SU-DHL-6 (cell line): Measurements from ENCODE around the gene TMEM106A.
"Not testable (repeated sequence)": the region's sequence is repeated elsewhere in the genome, so short reads cannot be mapped to it uniquely, and the experiment has no call there.

Experiments
- H2AFZ ChIP-seq: fragments of 200-600 bp; sonication (generic); 2 replicates; pipeline ENCODE4 v1.6.1; 2014; ENCODE audit warnings: low read depth, mild to moderate bottlenecking, moderate library complexity, mixed read lengths, antibody characterized with exemption, low read length; ENCODE audit not compliant: severe bottlenecking
- H3F3A ChIP-seq: fragments of 200-600 bp; shearing (Covaris generic); 2 replicates; pipeline ENCODE4 v1.6.0; 2016; ENCODE audit warnings: antibody characterized with exemption, mild to moderate bottlenecking; ENCODE audit not compliant: insufficient read depth
- H3K27ac ChIP-seq: fragments of 200-600 bp; sonication (generic); 2 replicates; pipeline ENCODE4 v1.5.1; 2016; ENCODE audit warnings: low read depth, mild to moderate bottlenecking, low read length, moderate library complexity, mixed read lengths
- H3K27me3 ChIP-seq: fragments of 200-600 bp; sonication (generic), shearing (Covaris generic); 2 replicates; pipeline ENCODE4 v1.6.0; 2014; ENCODE audit warnings: mild to moderate bottlenecking, low read length
- H3K36me3 ChIP-seq: fragments of 200-600 bp; sonication (generic); 2 replicates; pipeline ENCODE4 v1.6.1; 2014; ENCODE audit warnings: mild to moderate bottlenecking, low read length, mixed read lengths
- H3K4me2 ChIP-seq: fragments of 300-600, 200-600 bp; shearing (Covaris generic), sonication (generic); 2 replicates; pipeline ENCODE4 v1.6.0; 2014; ENCODE audit warnings: low read length, low read depth, mild to moderate bottlenecking; ENCODE audit not compliant: poor library complexity, severe bottlenecking
- H3K4me3 ChIP-seq: fragments of 200-600 bp; sonication (generic); 2 replicates; pipeline ENCODE4 v1.5.1; 2014; ENCODE audit warnings: antibody characterized with exemption, low read length, mild to moderate bottlenecking, mixed read lengths; ENCODE audit not compliant: insufficient read depth, poor library complexity, severe bottlenecking
- H3K79me2 ChIP-seq: fragments of 200-600 bp; sonication (generic); 2 replicates; pipeline ENCODE4 v1.6.1; 2014; ENCODE audit warnings: mild to moderate bottlenecking, low read length, moderate library complexity; ENCODE audit not compliant: insufficient read depth
- H3K9ac ChIP-seq: fragments of 200-600 bp; sonication (generic); 2 replicates; pipeline ENCODE4 v1.7.0; 2014; ENCODE audit warnings: mild to moderate bottlenecking, low read length
- H3K9me2 ChIP-seq: fragments of 200-600 bp; sonication (generic); replicated peaks from 2 replicates; pipeline ENCODE4 v1.6.1; 2014; ENCODE audit warnings: low read length; ENCODE audit not compliant: insufficient read depth
- H3K9me3 ChIP-seq: fragments of 200-600 bp; sonication (generic); 2 replicates; pipeline ENCODE4 v1.6.1; 2014; ENCODE audit warnings: low read length, mixed read lengths; ENCODE audit not compliant: insufficient read depth
- H4K20me1 ChIP-seq: fragments of 200-600 bp; sonication (generic); 2 replicates; pipeline ENCODE4 v1.6.1; 2014; ENCODE audit warnings: low read depth, mild to moderate bottlenecking, antibody characterized with exemption, low read length, moderate library complexity, mixed read lengths
- EZH2phosphoT487 ChIP-seq: fragments of 200-600 bp; sonication (generic), shearing (Covaris generic); conservative IDR thresholded peaks from 2 replicates; pipeline ENCODE4 v1.6.1; 2018; ENCODE audit warnings: mild to moderate bottlenecking, antibody characterized with exemption, low read length, moderate library complexity, mixed read lengths
- TF ChIP-seq, protein P1 (sequence below): fragments of 200-600 bp; sonication (generic); IDR thresholded peaks from one replicate; pipeline ENCODE4 v1.5.1; 2017; ENCODE audit warnings: antibody characterized with exemption, mild to moderate bottlenecking, low read length, moderate library complexity; ENCODE audit not compliant: insufficient read depth, poor library complexity, severe bottlenecking

TMEM106A gene

DNA sequence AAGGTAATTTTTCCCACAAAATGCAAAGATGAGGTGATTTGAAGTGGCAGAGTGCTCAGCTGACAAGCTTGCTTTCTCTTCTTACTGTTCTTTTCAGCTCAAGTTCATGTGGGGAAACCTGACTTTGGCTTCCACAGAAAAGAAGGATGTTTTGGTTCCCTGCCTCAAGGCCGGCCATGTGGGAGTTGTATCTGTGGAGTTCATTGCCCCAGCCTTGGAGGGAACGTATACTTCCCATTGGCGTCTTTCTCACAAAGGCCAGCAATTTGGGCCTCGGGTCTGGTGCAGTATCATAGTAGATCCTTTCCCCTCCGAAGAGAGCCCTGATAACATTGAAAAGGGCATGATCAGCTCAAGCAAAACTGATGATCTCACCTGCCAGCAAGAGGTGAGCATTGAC lies 18.4 kb upstream of the TMEM106A start:
- Histone ChIP-seq H3K4me3 (no peak overlapping the region), H2AFZ (no peak overlapping the region), H3K36me3 (peaks cover 11% of the 10 kb centered on the region; the same call in 1 of the 2 replicates), H3K27ac (no peak overlapping the region), H3K79me2 (no peaks in the 10 kb centered on the region), H3K9me3 (no peaks in the 10 kb centered on the region), H4K20me1 (no peaks in the 10 kb centered on the region), H3F3A (no peaks in the 10 kb centered on the region), H3K27me3 (no peaks in the 10 kb centered on the region), H3K9ac (no peak overlapping the region), H3K4me2 (no peak overlapping the region), H3K9me2 (no peaks in the 10 kb centered on the region)
- no peak for TF ChIP-seq EZH2phosphoT487
- TF ChIP-seq, protein P1, sequence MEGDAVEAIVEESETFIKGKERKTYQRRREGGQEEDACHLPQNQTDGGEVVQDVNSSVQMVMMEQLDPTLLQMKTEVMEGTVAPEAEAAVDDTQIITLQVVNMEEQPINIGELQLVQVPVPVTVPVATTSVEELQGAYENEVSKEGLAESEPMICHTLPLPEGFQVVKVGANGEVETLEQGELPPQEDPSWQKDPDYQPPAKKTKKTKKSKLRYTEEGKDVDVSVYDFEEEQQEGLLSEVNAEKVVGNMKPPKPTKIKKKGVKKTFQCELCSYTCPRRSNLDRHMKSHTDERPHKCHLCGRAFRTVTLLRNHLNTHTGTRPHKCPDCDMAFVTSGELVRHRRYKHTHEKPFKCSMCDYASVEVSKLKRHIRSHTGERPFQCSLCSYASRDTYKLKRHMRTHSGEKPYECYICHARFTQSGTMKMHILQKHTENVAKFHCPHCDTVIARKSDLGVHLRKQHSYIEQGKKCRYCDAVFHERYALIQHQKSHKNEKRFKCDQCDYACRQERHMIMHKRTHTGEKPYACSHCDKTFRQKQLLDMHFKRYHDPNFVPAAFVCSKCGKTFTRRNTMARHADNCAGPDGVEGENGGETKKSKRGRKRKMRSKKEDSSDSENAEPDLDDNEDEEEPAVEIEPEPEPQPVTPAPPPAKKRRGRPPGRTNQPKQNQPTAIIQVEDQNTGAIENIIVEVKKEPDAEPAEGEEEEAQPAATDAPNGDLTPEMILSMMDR: no peak

DNA sequence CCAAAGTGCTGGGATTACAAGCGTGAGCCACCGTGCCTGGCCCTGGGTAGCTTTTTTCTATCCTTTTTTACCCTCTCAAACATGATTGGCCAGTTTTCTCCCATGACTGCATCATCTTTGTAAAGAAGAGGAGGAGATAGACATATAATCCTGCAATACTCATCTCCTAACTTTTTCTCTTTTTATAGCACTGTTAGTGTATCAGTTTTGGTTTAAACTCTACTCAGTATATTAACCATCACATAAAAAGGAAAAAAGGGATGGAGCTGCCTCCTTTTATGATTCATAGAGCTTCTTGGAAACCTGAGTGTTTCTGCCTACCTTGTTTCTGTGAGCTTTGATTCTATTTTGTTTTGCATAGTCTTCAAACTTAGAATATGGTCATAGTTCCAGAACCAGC lies 12.0 kb upstream of the TMEM106A start:
- no peak overlapping the region for H3K27ac ChIP-seq
- no peak for TF ChIP-seq EZH2phosphoT487
- TF ChIP-seq, protein P1: no peak

DNA sequence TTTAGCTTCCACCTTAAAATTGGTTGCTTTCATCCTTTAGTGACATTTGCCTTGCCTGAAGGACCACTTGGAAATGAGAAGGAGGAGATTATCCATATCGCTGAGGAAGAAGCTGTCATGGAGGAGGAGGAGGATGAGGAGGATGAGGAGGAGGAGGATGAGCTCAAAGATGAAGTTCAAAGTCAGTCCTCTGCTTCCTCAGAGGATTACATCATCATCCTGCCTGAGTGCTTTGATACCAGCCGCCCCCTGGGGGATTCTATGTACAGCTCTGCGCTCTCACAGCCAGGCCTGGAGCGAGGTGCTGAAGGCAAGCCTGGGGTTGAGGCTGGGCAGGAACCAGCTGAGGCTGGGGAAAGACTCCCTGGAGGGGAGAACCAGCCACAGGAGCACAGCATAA lies 11.5 kb upstream of the TMEM106A start:
- Histone ChIP-seq H3K9me2 (no peaks in the 10 kb centered on the region), H3K4me3 (no peak overlapping the region), H3K27ac (no peak overlapping the region), H3K27me3 (no peaks in the 10 kb centered on the region), H3K36me3 (peaks cover 4% of the 10 kb centered on the region; the same call in 1 of the 2 replicates), H3K4me2 (no peak overlapping the region), H2AFZ (no peak overlapping the region), H3K9ac (no peak overlapping the region), H3K9me3 (no peaks in the 10 kb centered on the region), H4K20me1 (no peaks in the 10 kb centered on the region), H3F3A (no peaks in the 10 kb centered on the region; the same call in 1 of the 2 replicates), H3K79me2 (no peaks in the 10 kb centered on the region)
- TF ChIP-seq, protein P1: no peak
- TF ChIP-seq EZH2phosphoT487: no peak

More for the DNA sequence above, 12.0 kb upstream of the TMEM106A start:
- H3K4me3 ChIP-seq: no peak overlapping the region
- no peak overlapping the region for H2AFZ ChIP-seq
- no peaks in the 10 kb centered on the region for H4K20me1 ChIP-seq
- H3F3A ChIP-seq: no peaks in the 10 kb centered on the region; the same call in 1 of the 2 replicates
- no peaks in the 10 kb centered on the region for H3K27me3 ChIP-seq
- H3K4me2 ChIP-seq: no peak overlapping the region
- no peaks in the 10 kb centered on the region for H3K79me2 ChIP-seq
- no peaks in the 10 kb centered on the region for H3K9me3 ChIP-seq
- peaks cover 4% of the 10 kb centered on the region for H3K36me3 ChIP-seq
- no peaks in the 10 kb centered on the region for H3K9me2 ChIP-seq
- no peak overlapping the region for H3K9ac ChIP-seq

GRCh38 chr17:43203013-43203412 lies 8.7 kb upstream of the TMEM106A start:
- H3K27ac ChIP-seq, H2AFZ ChIP-seq, H3F3A ChIP-seq, H3K79me2 ChIP-seq, H3K9me2 ChIP-seq, H3K36me3 ChIP-seq, H3K9ac ChIP-seq, H3K4me2 ChIP-seq, H3K27me3 ChIP-seq, H3K4me3 ChIP-seq, H4K20me1 ChIP-seq, H3K9me3 ChIP-seq: not testable (repeated sequence)
